MCF 10A (cell line): ENCODE data around the gene MAN1C1. TPM values are rescaled to one million over a fixed set of nuclear protein-coding genes. Genes with fewer than 3 reads are reported as not detected.

Experiments
- Bru-seq: library from RNA; stranded (reverse); fragments of 400-500 nt; gene quantifications from one replicate; lab custom pipeline; 2021; lab: Mats Ljungman, UMichigan
- BruChase-seq, 2 experiments: library from RNA; stranded (reverse); fragments of 400-500 nt; gene quantifications; one replicate each; lab custom pipeline; 2021; lab: Mats Ljungman, UMichigan
- BruUV-seq: library from RNA; stranded (reverse); fragments of 400-500 nt; replicated peaks from 2 replicates; lab custom pipeline; 2021; lab: Mats Ljungman, UMichigan
- CTCF ChIA-PET: fragments of 300-600 bp; sonication (Branson Sonifier 250); formaldehyde crosslinking; extraction: SDS; loops from one replicate; lab custom pipeline; 2021; ENCODE audit warnings: antibody characterized with exemption, inconsistent platforms; lab: Yijun Ruan, JAX
- POLR2A ChIA-PET: fragments of 300-600, 350-650 bp; sonication (Branson Sonifier 250); formaldehyde crosslinking; extraction: SDS; loops from one replicate; lab custom pipeline; 2020; ENCODE audit warnings: antibody characterized with exemption, inconsistent platforms; lab: Yijun Ruan, JAX
- DNase-seq: peaks from one replicate; pipeline ENCODE4 v3.0.0-alpha.2; 2018; ENCODE audit not compliant: unreplicated experiment
- H3K27ac Mint-ChIP-seq: one replicate; pipeline ENCODE4 v1.8.0; 2022; ENCODE audit warnings: mild to moderate bottlenecking, low read depth, mixed read lengths; ENCODE audit not compliant: unreplicated experiment
- H3K27me3 Mint-ChIP-seq: one replicate; pipeline ENCODE4 v1.8.0; 2022; ENCODE audit warnings: mixed read lengths; ENCODE audit not compliant: insufficient read depth, unreplicated experiment
- H3K36me3 Mint-ChIP-seq: one replicate; pipeline ENCODE4 v1.8.0; 2022; ENCODE audit warnings: mild to moderate bottlenecking, moderate library complexity, mixed read lengths; ENCODE audit not compliant: insufficient read depth, unreplicated experiment
- H3K4me1 Mint-ChIP-seq: one replicate; pipeline ENCODE4 v1.8.0; 2022; ENCODE audit warnings: mixed read lengths; ENCODE audit not compliant: insufficient read depth, unreplicated experiment
- H3K4me3 Mint-ChIP-seq: one replicate; pipeline ENCODE4 v1.8.0; 2022; ENCODE audit warnings: mild to moderate bottlenecking, moderate library complexity, mixed read lengths; ENCODE audit not compliant: unreplicated experiment
- H3K9me3 Mint-ChIP-seq: one replicate; pipeline ENCODE4 v1.8.0; 2022; ENCODE audit warnings: mixed read lengths; ENCODE audit not compliant: unreplicated experiment
- intact Hi-C: fragments of 100-400 bp; cut with micrococcal nuclease; formaldehyde crosslinking; loops from 2 replicates; pipeline ENCODE4 v1.14.1; 2022
- long read RNA-seq: library from polyadenylated mRNA; stranded (forward); transcript quantifications from one replicate; pipeline ENCODE4 v2.0.0, GENCODE V29; 2022
- total RNA-seq: library from RNA; stranded (reverse); gene quantifications from 2 replicates; pipeline ENCODE4 v1.2.3, GENCODE V29; 2022
- TF ChIP-seq, protein P1 (sequence below): fragments of 200-600 bp; IDR thresholded peaks from one replicate; pipeline ENCODE4 v1.8.0; 2022; ENCODE audit warnings: antibody characterized with exemption, mild to moderate bottlenecking; ENCODE audit not compliant: unreplicated experiment

Gene MAN1C1
- total RNA-seq (not detected in 2 replicates), Bru-seq, nascent RNA (percentile 8 among the genes with signal in this experiment), BruChase-seq, experiment 1, labeled RNA remaining after a 6-hour chase (percentile 11 among the genes with signal in this experiment), BruChase-seq, experiment 2, labeled RNA remaining after a 2-hour chase (percentile 7 among the genes with signal in this experiment)
- long read RNA-seq, result 0 reads

DNA sequence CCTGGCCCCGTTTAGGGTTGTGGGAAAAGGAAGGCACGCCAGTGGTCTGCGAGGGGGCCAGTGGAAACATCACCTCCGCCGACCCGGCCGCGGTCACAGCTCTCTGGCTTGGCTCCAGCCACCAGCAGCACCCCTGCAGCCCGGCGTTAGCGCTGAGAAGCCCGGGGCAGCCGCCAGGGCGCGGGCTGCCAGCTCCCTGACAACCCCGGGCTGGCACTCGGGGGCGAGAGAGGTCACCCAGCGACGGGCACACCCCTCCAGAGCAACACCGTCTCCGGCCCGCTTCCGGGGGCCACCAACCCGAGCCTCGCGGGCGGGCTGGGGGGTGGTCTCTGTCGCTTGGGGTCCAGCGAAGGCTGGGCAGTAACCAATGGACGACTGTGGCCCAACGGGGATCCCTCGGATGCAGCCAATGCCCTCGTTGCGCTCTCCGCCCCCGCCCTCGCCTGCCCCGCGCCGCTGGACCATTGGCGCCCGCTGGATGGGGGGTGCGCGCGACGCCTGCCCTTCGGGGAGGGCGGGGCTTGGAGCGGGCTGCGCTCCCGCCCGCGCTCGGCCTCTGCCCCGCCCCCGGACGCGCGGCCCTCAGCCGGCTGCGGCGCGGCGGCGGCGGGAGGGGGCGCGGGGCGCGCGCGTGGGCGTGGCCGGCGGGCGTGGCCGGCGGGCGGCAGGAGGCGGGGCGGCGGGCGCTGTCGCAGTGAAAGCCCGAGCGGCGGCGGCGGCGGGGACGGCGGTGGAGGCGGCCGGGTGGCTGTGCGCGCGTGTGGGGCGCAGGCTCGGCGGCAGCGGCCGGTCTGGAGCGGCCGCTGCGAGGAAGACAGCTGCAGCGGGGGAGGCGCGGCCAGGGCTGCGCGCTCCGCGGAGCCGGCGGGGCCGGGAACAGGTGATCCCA lies at the start of gene MAN1C1:
Gene MAN1C1, plus strand, starts transcription at position 697 of the 892 bp plus-strand sequence. CDS start 1,007 bp downstream, outside the sequence.
- peak; percentile 78 for DNase-seq
- H3K4me1 Mint-ChIP-seq, result peaks cover 13% of the 10 kb centered on the region
- intact Hi-C loops, result no loop called here
- TF ChIP-seq, protein P1, sequence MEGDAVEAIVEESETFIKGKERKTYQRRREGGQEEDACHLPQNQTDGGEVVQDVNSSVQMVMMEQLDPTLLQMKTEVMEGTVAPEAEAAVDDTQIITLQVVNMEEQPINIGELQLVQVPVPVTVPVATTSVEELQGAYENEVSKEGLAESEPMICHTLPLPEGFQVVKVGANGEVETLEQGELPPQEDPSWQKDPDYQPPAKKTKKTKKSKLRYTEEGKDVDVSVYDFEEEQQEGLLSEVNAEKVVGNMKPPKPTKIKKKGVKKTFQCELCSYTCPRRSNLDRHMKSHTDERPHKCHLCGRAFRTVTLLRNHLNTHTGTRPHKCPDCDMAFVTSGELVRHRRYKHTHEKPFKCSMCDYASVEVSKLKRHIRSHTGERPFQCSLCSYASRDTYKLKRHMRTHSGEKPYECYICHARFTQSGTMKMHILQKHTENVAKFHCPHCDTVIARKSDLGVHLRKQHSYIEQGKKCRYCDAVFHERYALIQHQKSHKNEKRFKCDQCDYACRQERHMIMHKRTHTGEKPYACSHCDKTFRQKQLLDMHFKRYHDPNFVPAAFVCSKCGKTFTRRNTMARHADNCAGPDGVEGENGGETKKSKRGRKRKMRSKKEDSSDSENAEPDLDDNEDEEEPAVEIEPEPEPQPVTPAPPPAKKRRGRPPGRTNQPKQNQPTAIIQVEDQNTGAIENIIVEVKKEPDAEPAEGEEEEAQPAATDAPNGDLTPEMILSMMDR, result no peak
- ChIA-PET CTCF (no interaction called here), POLR2A (no interaction called here)
- peak within 1 kb of the TSS; percentile 60 for H3K4me3 Mint-ChIP-seq
- H3K27ac Mint-ChIP-seq, result no peak within 1 kb of the TSS
- no peaks in the 10 kb centered on the region for H3K9me3 Mint-ChIP-seq
- BruUV-seq, result no TSS peak
- H3K36me3 Mint-ChIP-seq, result no peaks in the 10 kb centered on the region
- peaks cover 45% of the 10 kb centered on the region for H3K27me3 Mint-ChIP-seq

DNA sequence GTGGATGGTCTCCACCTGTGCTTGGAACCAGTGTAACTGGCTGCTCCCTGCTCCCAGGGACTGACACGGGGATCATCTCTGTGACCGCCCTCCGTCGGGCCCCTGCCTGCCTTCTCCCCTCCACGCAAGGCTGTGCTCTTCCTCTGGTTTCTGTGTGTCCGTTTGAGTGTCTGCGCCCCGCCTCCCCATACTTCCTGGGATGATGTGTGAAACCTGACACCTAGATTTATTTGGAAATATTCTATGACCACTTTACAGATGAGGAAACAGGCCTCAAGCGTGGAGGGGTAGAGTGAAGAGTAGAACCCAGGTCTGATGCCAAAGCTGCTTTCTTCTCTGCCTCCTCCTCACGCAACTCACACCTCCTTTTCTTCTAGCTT lies 48.9 kb upstream of the MAN1C1 start:
- intact Hi-C loops, result no loop called here
- TF ChIP-seq, protein P1, result no peak
- ChIA-PET POLR2A (interaction anchor here (0.7 to 0.9 kb wide), 2 partner anchors 252 to 320 kb away, joined by 3 read pairs; partner anchors contain the start of genes MTFR1L and RSRP1), CTCF (interaction anchor here (0.6 to 2.7 kb wide), 5 partner anchors 17 to 228 kb away, joined by 3 to 8 read pairs (median 5); no protein-coding TSS in a partner anchor)
- Mint-ChIP-seq H3K27me3 (no peaks in the 10 kb centered on the region), H3K4me3 (no peak overlapping the region), H3K4me1 (peaks cover 21% of the 10 kb centered on the region), H3K9me3 (no peaks in the 10 kb centered on the region), H3K27ac (peak overlapping the region; percentile 49), H3K36me3 (peaks cover 12% of the 10 kb centered on the region)
- no TSS peak for BruUV-seq
- peak; percentile 47 for DNase-seq

DNA sequence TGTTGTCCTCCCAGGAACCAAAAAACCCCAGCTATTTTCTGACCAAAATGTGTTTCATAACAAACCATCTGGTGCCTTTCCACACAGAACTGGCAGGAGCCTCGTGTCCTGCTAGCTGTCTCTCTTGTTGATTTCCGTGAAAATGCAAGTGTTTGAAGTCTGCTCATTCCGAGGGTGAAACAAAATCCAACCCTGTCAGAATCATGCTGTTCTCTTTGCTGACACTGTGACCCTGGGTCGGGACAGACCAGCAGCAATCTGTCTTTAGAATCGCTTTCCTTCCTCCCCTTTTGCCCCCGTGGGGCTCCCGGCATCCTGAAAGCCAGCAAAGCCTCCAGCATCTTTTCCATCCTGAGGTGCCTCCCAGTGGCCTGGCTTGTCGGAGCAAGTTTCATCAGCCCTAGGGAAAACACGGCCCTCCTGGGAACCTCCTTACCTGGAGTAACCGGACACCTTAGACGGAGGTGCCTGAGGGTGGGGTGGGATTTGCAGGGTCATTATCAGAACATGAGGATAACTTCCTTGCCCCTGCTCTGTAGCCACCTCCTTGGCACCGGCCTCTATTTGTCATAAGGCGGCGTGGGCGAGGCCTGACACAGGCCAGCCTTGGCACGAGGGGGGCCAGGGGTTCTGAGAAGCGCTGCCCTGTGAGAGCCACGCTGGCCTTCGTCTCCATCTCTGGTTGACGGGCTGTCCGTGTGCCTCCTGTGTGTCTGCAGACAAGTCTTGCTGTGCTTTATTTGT lies 48.3 kb upstream of the MAN1C1 start:
- DNase-seq, result peak; percentile 97
- TSS peak; percentile 29 for BruUV-seq
- Mint-ChIP-seq H3K9me3 (no peaks in the 10 kb centered on the region), H3K27me3 (no peaks in the 10 kb centered on the region), H3K4me1 (peaks cover 26% of the 10 kb centered on the region), H3K4me3 (peak overlapping the region; percentile 38), H3K27ac (peak overlapping the region; percentile 49), H3K36me3 (peaks cover 12% of the 10 kb centered on the region)
- intact Hi-C loops, result no loop called here
- CTCF ChIA-PET, result interaction anchor here (0.6 to 2.7 kb wide), 5 partner anchors 19 to 228 kb away, joined by 4 to 8 read pairs (median 5); no protein-coding TSS in a partner anchor
- TF ChIP-seq, protein P1, result no peak
- POLR2A ChIA-PET, result interaction anchor here (0.9 to 1.0 kb wide), 3 partner anchors 11 to 251 kb away, joined by 3 to 8 read pairs (median 3); partner anchors contain the start of genes LDLRAP1 and MTFR1L
